22Rv1 (cell line): ENCODE measurements around the gene KLHDC4.

ENCODE experiments used
- ZFX ChIP-seq: fragments of 450-650 bp; IDR thresholded peaks from 2 replicates; pipeline ENCODE4 v1.6.1; 2017; ENCODE audit warnings: antibody characterized with exemption, borderline replicate concordance
- TF ChIP-seq, protein P1 (sequence below): fragments of 450-650 bp; IDR thresholded peaks from 2 replicates; pipeline ENCODE4 v1.5.1; 2017; ENCODE audit warnings: mild to moderate bottlenecking

DNA sequence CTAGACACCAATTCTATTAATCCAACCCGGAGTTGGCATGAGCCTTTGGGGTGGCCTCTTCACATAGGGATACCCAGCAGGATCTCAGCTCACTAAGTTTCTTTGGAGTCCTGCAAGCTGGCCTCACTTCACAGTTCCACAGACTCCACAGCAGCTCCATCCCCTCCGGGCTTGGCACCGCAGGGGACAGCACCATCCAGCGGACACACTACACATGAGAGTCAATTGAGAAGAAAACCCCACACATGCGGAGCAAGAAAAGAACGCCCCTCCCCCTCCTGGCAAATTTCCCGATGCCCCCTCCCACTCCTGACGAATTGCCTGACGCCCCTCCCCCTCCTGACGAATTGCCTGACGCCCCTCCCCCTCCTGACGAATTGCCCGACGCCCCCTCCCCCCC, 31.1 kb downstream of the KLHDC4 start:
- TF ChIP-seq, protein P1, sequence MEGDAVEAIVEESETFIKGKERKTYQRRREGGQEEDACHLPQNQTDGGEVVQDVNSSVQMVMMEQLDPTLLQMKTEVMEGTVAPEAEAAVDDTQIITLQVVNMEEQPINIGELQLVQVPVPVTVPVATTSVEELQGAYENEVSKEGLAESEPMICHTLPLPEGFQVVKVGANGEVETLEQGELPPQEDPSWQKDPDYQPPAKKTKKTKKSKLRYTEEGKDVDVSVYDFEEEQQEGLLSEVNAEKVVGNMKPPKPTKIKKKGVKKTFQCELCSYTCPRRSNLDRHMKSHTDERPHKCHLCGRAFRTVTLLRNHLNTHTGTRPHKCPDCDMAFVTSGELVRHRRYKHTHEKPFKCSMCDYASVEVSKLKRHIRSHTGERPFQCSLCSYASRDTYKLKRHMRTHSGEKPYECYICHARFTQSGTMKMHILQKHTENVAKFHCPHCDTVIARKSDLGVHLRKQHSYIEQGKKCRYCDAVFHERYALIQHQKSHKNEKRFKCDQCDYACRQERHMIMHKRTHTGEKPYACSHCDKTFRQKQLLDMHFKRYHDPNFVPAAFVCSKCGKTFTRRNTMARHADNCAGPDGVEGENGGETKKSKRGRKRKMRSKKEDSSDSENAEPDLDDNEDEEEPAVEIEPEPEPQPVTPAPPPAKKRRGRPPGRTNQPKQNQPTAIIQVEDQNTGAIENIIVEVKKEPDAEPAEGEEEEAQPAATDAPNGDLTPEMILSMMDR, result no peak
- TF ChIP-seq ZFX, result no peak
